Measurements from ENCODE around the gene FNDC11.
"Not testable (repeated sequence)": the region's sequence is repeated elsewhere in the genome, so short reads cannot be mapped to it uniquely, and the experiment has no call there.

Gene FNDC11

GRCh38 chr20:63554361-63555278, 661 bp downstream of the FNDC11 start:
- no peak for DNase-seq

GRCh38 chr20:63555661-63556381, 1.9 kb downstream of the FNDC11 start:
- DNase-seq, result no peak

GRCh38 chr20:63556873-63557478, 3.0 kb downstream of the FNDC11 start:
- DNase-seq, result no peak

- DNase-seq, result no peak
These were observed 3.5 kb downstream of the FNDC11 start for GRCh38 chr20:63557481-63557891.

GRCh38 chr20:63558804-63559484, 5.0 kb downstream of the FNDC11 start:
- DNase-seq, result no peak

GRCh38 chr20:63559485-63560332, 5.8 kb downstream of the FNDC11 start:
- not testable (repeated sequence) for DNase-seq

GRCh38 chr20:63560333-63560805, 6.4 kb downstream of the FNDC11 start:
- DNase-seq, result no peak

GRCh38 chr20:63560856-63561609, 7.1 kb downstream of the FNDC11 start:
- DNase-seq, result no peak

GRCh38 chr20:63561624-63562396, 7.9 kb downstream of the FNDC11 start:
- no peak for DNase-seq

GRCh38 chr20:63562461-63563224, 8.7 kb downstream of the FNDC11 start:
- DNase-seq, result no peak

- no peak for DNase-seq
These were observed 9.4 kb downstream of the FNDC11 start for GRCh38 chr20:63563225-63563935.

GRCh38 chr20:63564036-63564810, 10.3 kb downstream of the FNDC11 start:
- no peak for DNase-seq

- no peak for DNase-seq
These were observed 11.2 kb downstream of the FNDC11 start for GRCh38 chr20:63565021-63565698.

- no peak for DNase-seq
These were observed 11.9 kb downstream of the FNDC11 start for GRCh38 chr20:63565699-63566335.

- no peak for DNase-seq
These were observed 12.6 kb downstream of the FNDC11 start for GRCh38 chr20:63566395-63567135.

- DNase-seq, result no peak
These were observed 13.1 kb downstream of the FNDC11 start for GRCh38 chr20:63567136-63567385.

Data from femur (tissue), 1 donor.